ENCODE measurements around the gene BANP.
"Not testable (repeated sequence)": the region's sequence is repeated elsewhere in the genome, so short reads cannot be mapped to it uniquely, and the experiment has no call there.

BANP gene

GRCh38 chr16:88083582-88083981 is 132.3 kb downstream of the BANP start:
- peaks cover 4% of the 10 kb centered on the region for H3K36me3 ChIP-seq (ENCODE audit: control insufficient read depth, insufficient read depth, low read length)
- 93 to 96% methylated on average over 9 of the region's 9 CpGs for WGBS, 2 experiments

GRCh38 chr16:88084881-88085280 is 133.6 kb downstream of the BANP start:
- Histone ChIP-seq H3K27me3 (ENCODE audit: control insufficient read depth, insufficient read depth, low read length, poor library complexity, severe bottlenecking) (no peaks in the 10 kb centered on the region), H3K4me3 (ENCODE audit: insufficient read depth, low read depth, low read length) (no peak overlapping the region), H3K4me1 (ENCODE audit: control insufficient read depth, insufficient read depth, low read length) (no peaks in the 10 kb centered on the region), H3K9me3 (ENCODE audit: control insufficient read depth, low read length) (no peaks in the 10 kb centered on the region), H3K27ac (ENCODE audit: insufficient read depth, low read depth, low read length, poor library complexity, severe bottlenecking) (no peak overlapping the region), H3K36me3 (ENCODE audit: control insufficient read depth, insufficient read depth, low read length) (peaks cover 4% of the 10 kb centered on the region)
- WGBS, 2 experiments, result 95 to 96% methylated on average over 3 of the region's 3 CpGs

More at GRCh38 chr16:88083582-88083981, 132.3 kb downstream of the BANP start:
- no peaks in the 10 kb centered on the region for H3K9me3 ChIP-seq (ENCODE audit: control insufficient read depth, low read length)
- H3K27ac ChIP-seq (ENCODE audit: insufficient read depth, low read depth, low read length, poor library complexity, severe bottlenecking), result no peak overlapping the region
- no peak overlapping the region for H3K4me3 ChIP-seq (ENCODE audit: insufficient read depth, low read depth, low read length)
- no peaks in the 10 kb centered on the region for H3K4me1 ChIP-seq (ENCODE audit: control insufficient read depth, insufficient read depth, low read length)
- no peaks in the 10 kb centered on the region for H3K27me3 ChIP-seq (ENCODE audit: control insufficient read depth, insufficient read depth, low read length, poor library complexity, severe bottlenecking)

GRCh38 chr16:88086571-88087516 is 135.6 kb downstream of the BANP start:
- Histone ChIP-seq H3K27me3 (ENCODE audit: control insufficient read depth, insufficient read depth, low read length, poor library complexity, severe bottlenecking) (no peaks in the 10 kb centered on the region), H3K36me3 (ENCODE audit: control insufficient read depth, insufficient read depth, low read length) (peaks cover 4% of the 10 kb centered on the region), H3K9me3 (ENCODE audit: control insufficient read depth, low read length) (no peaks in the 10 kb centered on the region), H3K4me1 (ENCODE audit: control insufficient read depth, insufficient read depth, low read length) (no peaks in the 10 kb centered on the region), H3K4me3 (ENCODE audit: insufficient read depth, low read depth, low read length) (no peak overlapping the region), H3K27ac (ENCODE audit: insufficient read depth, low read depth, low read length, poor library complexity, severe bottlenecking) (no peak overlapping the region)
- WGBS, 2 experiments, result 92 to 93% methylated on average over 30 to 34 of the region's 34 CpGs

- H3K27ac ChIP-seq (ENCODE audit: insufficient read depth, low read depth, low read length, poor library complexity, severe bottlenecking), result no peak overlapping the region
- no peaks in the 10 kb centered on the region for H3K4me1 ChIP-seq (ENCODE audit: control insufficient read depth, insufficient read depth, low read length)
- H3K9me3 ChIP-seq (ENCODE audit: control insufficient read depth, low read length), result no peaks in the 10 kb centered on the region
- no peak overlapping the region for H3K4me3 ChIP-seq (ENCODE audit: insufficient read depth, low read depth, low read length)
- no peaks in the 10 kb centered on the region for H3K27me3 ChIP-seq (ENCODE audit: control insufficient read depth, insufficient read depth, low read length, poor library complexity, severe bottlenecking)
- 93% methylated on average over 16 of the region's 16 CpGs for WGBS, 2 experiments
- H3K36me3 ChIP-seq (ENCODE audit: control insufficient read depth, insufficient read depth, low read length), result peaks cover 3% of the 10 kb centered on the region
Observed at GRCh38 chr16:88087517-88087877, 136.3 kb downstream of the BANP start.

GRCh38 chr16:88088161-88088581 is 136.9 kb downstream of the BANP start:
- Histone ChIP-seq H3K4me3 (ENCODE audit: insufficient read depth, low read depth, low read length) (no peak overlapping the region), H3K27ac (ENCODE audit: insufficient read depth, low read depth, low read length, poor library complexity, severe bottlenecking) (no peak overlapping the region), H3K27me3 (ENCODE audit: control insufficient read depth, insufficient read depth, low read length, poor library complexity, severe bottlenecking) (no peaks in the 10 kb centered on the region), H3K36me3 (ENCODE audit: control insufficient read depth, insufficient read depth, low read length) (no peaks in the 10 kb centered on the region), H3K4me1 (ENCODE audit: control insufficient read depth, insufficient read depth, low read length) (no peaks in the 10 kb centered on the region), H3K9me3 (ENCODE audit: control insufficient read depth, low read length) (no peaks in the 10 kb centered on the region)
- 84% methylated on average over 20 of the region's 20 CpGs for WGBS, 2 experiments

- H3K27ac ChIP-seq (ENCODE audit: insufficient read depth, low read depth, low read length, poor library complexity, severe bottlenecking); H3K36me3 ChIP-seq (ENCODE audit: control insufficient read depth, insufficient read depth, low read length); H3K4me3 ChIP-seq (ENCODE audit: insufficient read depth, low read depth, low read length); H3K27me3 ChIP-seq (ENCODE audit: control insufficient read depth, insufficient read depth, low read length, poor library complexity, severe bottlenecking); H3K9me3 ChIP-seq (ENCODE audit: control insufficient read depth, low read length); H3K4me1 ChIP-seq (ENCODE audit: control insufficient read depth, insufficient read depth, low read length): not testable (repeated sequence)
- 83% methylated on average over 9 of the region's 10 CpGs for whole genome bisulfite sequencing, 2 experiments
Observed at GRCh38 chr16:88088611-88089010, 137.4 kb downstream of the BANP start.

- 94 to 96% methylated on average over 15 of the region's 15 CpGs for WGBS, 2 experiments
- not testable (repeated sequence) for H3K9me3 ChIP-seq (ENCODE audit: control insufficient read depth, low read length); H3K4me3 ChIP-seq (ENCODE audit: insufficient read depth, low read depth, low read length); H3K27me3 ChIP-seq (ENCODE audit: control insufficient read depth, insufficient read depth, low read length, poor library complexity, severe bottlenecking); H3K4me1 ChIP-seq (ENCODE audit: control insufficient read depth, insufficient read depth, low read length); H3K36me3 ChIP-seq (ENCODE audit: control insufficient read depth, insufficient read depth, low read length); H3K27ac ChIP-seq (ENCODE audit: insufficient read depth, low read depth, low read length, poor library complexity, severe bottlenecking)
Observed at GRCh38 chr16:88089071-88089470, 137.8 kb downstream of the BANP start.

- 90 to 91% methylated on average over 23 of the region's 23 CpGs for WGBS, 2 experiments
- not testable (repeated sequence) for H3K9me3 ChIP-seq (ENCODE audit: control insufficient read depth, low read length); H3K4me1 ChIP-seq (ENCODE audit: control insufficient read depth, insufficient read depth, low read length); H3K27me3 ChIP-seq (ENCODE audit: control insufficient read depth, insufficient read depth, low read length, poor library complexity, severe bottlenecking); H3K27ac ChIP-seq (ENCODE audit: insufficient read depth, low read depth, low read length, poor library complexity, severe bottlenecking); H3K4me3 ChIP-seq (ENCODE audit: insufficient read depth, low read depth, low read length); H3K36me3 ChIP-seq (ENCODE audit: control insufficient read depth, insufficient read depth, low read length)
Observed at GRCh38 chr16:88089632-88090376, 138.6 kb downstream of the BANP start.

- not testable (repeated sequence) for H3K27ac ChIP-seq (ENCODE audit: insufficient read depth, low read depth, low read length, poor library complexity, severe bottlenecking); H3K36me3 ChIP-seq (ENCODE audit: control insufficient read depth, insufficient read depth, low read length); H3K4me1 ChIP-seq (ENCODE audit: control insufficient read depth, insufficient read depth, low read length); H3K9me3 ChIP-seq (ENCODE audit: control insufficient read depth, low read length); H3K4me3 ChIP-seq (ENCODE audit: insufficient read depth, low read depth, low read length); H3K27me3 ChIP-seq (ENCODE audit: control insufficient read depth, insufficient read depth, low read length, poor library complexity, severe bottlenecking)
- 78 to 87% methylated on average over 26 to 35 of the region's 38 CpGs for WGBS, 2 experiments
Observed at GRCh38 chr16:88090377-88091175, 139.3 kb downstream of the BANP start.
